GM12878 (cell line): Measurements from ENCODE around the gene MS4A1. TPM values are rescaled to one million over a fixed set of nuclear protein-coding genes. Genes with fewer than 3 reads are reported as not detected.

Experiments
- ATAC-seq: fragments of 200-7000 bp; cut with Tn5 transposase; 3 replicates; pipeline ENCODE4 v1.9.1; 2020; ENCODE audit warnings: mild to moderate bottlenecking, moderate library complexity
- BruUV-seq: library from RNA; stranded (reverse); fragments of 400-500 nt; replicated peaks from 2 replicates; lab custom pipeline; 2021; lab: Mats Ljungman, UMichigan
- CTCF ChIA-PET: fragments of 300-600 bp; sonication (Branson Sonifier 250); formaldehyde crosslinking; extraction: SDS; loops from one replicate; lab custom pipeline; 2021; ENCODE audit warnings: inconsistent platforms; lab: Yijun Ruan, JAX
- POLR2A ChIA-PET: fragments of 350-600 bp; formaldehyde crosslinking; extraction: SDS; loops from one replicate; lab custom pipeline; 2021; ENCODE audit warnings: inconsistent platforms; lab: Charles Lee
- RAD21 ChIA-PET: fragments of 300-600 bp; sonication (Branson Sonifier 250); formaldehyde crosslinking; loops from one replicate; lab custom pipeline; 2023; ENCODE audit warnings: antibody characterized with exemption; ENCODE audit not compliant: unreplicated experiment; lab: Charles Lee
- SMC1A ChIA-PET: fragments of 300-600 bp; sonication (Branson Sonifier 250); formaldehyde crosslinking; loops from one replicate; lab custom pipeline; 2023; ENCODE audit not compliant: unreplicated experiment, uncharacterized antibody; lab: Charles Lee
- DNase-seq: peaks from one replicate; pipeline ENCODE4 v3.0.0-alpha.2; 2011; ENCODE audit warnings: low read depth, low spot score
- FAIRE-seq: peaks from 3 replicates; lab custom pipeline; 2011; peaks lifted over from hg19 to GRCh38; lab: Jason Lieb, UNC
- H2AFZ ChIP-seq: 2 replicates; pipeline ENCODE4 v1.6.0; 2011; ENCODE audit warnings: low read depth, low read length, control low read depth; ENCODE audit not compliant: control insufficient read depth
- H3K27ac ChIP-seq: 2 replicates; pipeline ENCODE4 v1.5.1; 2011; ENCODE audit warnings: control low read depth; ENCODE audit not compliant: control insufficient read depth, insufficient read depth
- H3K27me3 ChIP-seq, 2 experiments: replicated peaks in 1 of 2; 2 replicates each; pipeline versions ENCODE4 v1.6.0 to v1.6.1; 2011; ENCODE audit warnings: low read length in 1 of 2; ENCODE audit not compliant: control insufficient read depth in 2 of 2, insufficient read depth in 2 of 2
- H3K36me3 ChIP-seq, 2 experiments: 2 replicates each; pipeline ENCODE4 v1.5.1; 2011; ENCODE audit warnings: low read length in 1 of 2; ENCODE audit not compliant: control insufficient read depth in 2 of 2, insufficient read depth in 2 of 2
- H3K4me1 ChIP-seq: 2 replicates; pipeline ENCODE4 v1.6.1; 2011; ENCODE audit warnings: mild to moderate bottlenecking, low read length, moderate library complexity, mixed read lengths; ENCODE audit not compliant: control insufficient read depth, insufficient read depth
- H3K4me2 ChIP-seq: 2 replicates; pipeline ENCODE4 v1.6.0; 2011; ENCODE audit warnings: control low read depth; ENCODE audit not compliant: control insufficient read depth, insufficient read depth
- H3K4me3 ChIP-seq: fragments of 200-600 bp; sonication (generic); 2 replicates; pipeline ENCODE4 v1.5.1; 2016
- H3K79me2 ChIP-seq: 2 replicates; pipeline ENCODE4 v1.6.0; 2011; ENCODE audit warnings: low read length; ENCODE audit not compliant: control insufficient read depth, insufficient read depth
- H3K9ac ChIP-seq: 2 replicates; pipeline ENCODE4 v1.8.0; 2011; ENCODE audit warnings: low read length, control low read depth, mixed read lengths; ENCODE audit not compliant: control insufficient read depth, insufficient read depth
- H3K9me3 ChIP-seq: replicated peaks from 3 replicates; pipeline ENCODE4 v1.5.1; 2011; ENCODE audit warnings: mild to moderate bottlenecking, low read length; ENCODE audit not compliant: control insufficient read depth, insufficient read depth
- H4K20me1 ChIP-seq: 2 replicates; pipeline ENCODE4 v1.6.0; 2011; ENCODE audit not compliant: control insufficient read depth, insufficient read depth
- ELK1 ChIP-seq: IDR thresholded peaks from 2 replicates; pipeline ENCODE4 v1.6.1; 2012; ENCODE audit warnings: low read depth, low read length, improper control_type of control experiment
- NFIC ChIP-seq: IDR thresholded peaks from 2 replicates; pipeline ENCODE4 v1.6.1; 2012; ENCODE audit warnings: low read depth, mild to moderate bottlenecking, inconsistent platforms, low read length, moderate library complexity
- PML ChIP-seq: IDR thresholded peaks from 2 replicates; pipeline ENCODE4 v1.6.1; 2012; ENCODE audit warnings: low read length, inconsistent platforms
- RUNX3 ChIP-seq: IDR thresholded peaks from 2 replicates; pipeline ENCODE4 v1.6.1; 2012; ENCODE audit warnings: low read length, inconsistent platforms
- SPI1 ChIP-seq: IDR thresholded peaks from 2 replicates; pipeline ENCODE4 v1.6.1; 2011; ENCODE audit warnings: low read depth, mild to moderate bottlenecking, low read length, moderate library complexity, borderline replicate concordance; ENCODE audit not compliant: insufficient read depth
- WGBS: methylation state at CpG from one replicate; pipeline ENCODE4 v1.1.6; 2016; ENCODE audit warnings: low lambda C conversion rate; ENCODE audit not compliant: insufficient replicate concordance, insufficient coverage; ENCODE audit errors: missing lambda C conversion rate; 5-methylcytosine and 5-hydroxymethylcytosine counted together
- in situ Hi-C: fragments of 300-500 bp; cut with MboI; formaldehyde crosslinking; loops from 9 replicates; pipeline ENCODE4 v1.14.3; 2018; ENCODE audit warnings: mixed read lengths
- intact Hi-C: fragments of 100-400 bp; cut with micrococcal nuclease; formaldehyde crosslinking; loops from one replicate; pipeline ENCODE4 v1.14.2; 2022; ENCODE audit not compliant: unreplicated experiment
- polyA plus RNA-seq, 11 experiments: library from polyadenylated mRNA; depleted of rRNA in 4 of 11; unstranded in 6 of 11; stranded (reverse) in 5 of 11; fragments of >200 nt; fragmentation: Nextera tagmentation in 4 of 11; fragmentation: Illumina TruSeq in 1 of 11; extraction: Ambion mirVana in 4 of 11; extraction: Trizol in 1 of 11; gene quantifications; 1 replicate in 1 of 11; 2 replicates in 10 of 11; pipeline versions ENCODE4 v1.2.1 to v1.2.3, GENCODE V29; 2011 to 2016; ENCODE audit warnings: inconsistent platforms in 2 of 11, missing spikeins in 2 of 11, low read depth in 1 of 11
- total RNA-seq, 4 experiments: library from RNA; depleted of rRNA in 3 of 4; stranded (reverse); fragments of >200 nt in 3 of 4; fragmentation: Illumina TruSeq in 1 of 4; extraction: Trizol in 1 of 4; gene quantifications; 2 replicates each; pipeline versions ENCODE4 v1.2.1 to v1.2.3, GENCODE V29; 2013 to 2021

MS4A1 gene
- total and polyA plus RNA-seq, 10 of the 15 experiments (the other 5 are each of a cell fraction or from before 2014, with no cell fraction given): 329 to 2,106 (median 687) TPM

- H3K27me3 ChIP-seq: no peaks in the 10 kb centered on the region
- in situ Hi-C loops: loop anchor here (10.0 kb wide), 1 partner anchor 605 kb away; no protein-coding TSS in a partner anchor
- no TSS peak for BruUV-seq
Measured at GRCh38 chr11:60459345-60459744, 3.7 kb downstream of the MS4A1 start.

GRCh38 chr11:60468829-60469228, 13.2 kb downstream of the MS4A1 start:
- BruUV-seq: no TSS peak
- Histone ChIP-seq H3K4me2 (no peak overlapping the region), H3K79me2 (peaks cover 9% of the 10 kb centered on the region; the same call in 1 of the 2 replicates), H3K9me3 (no peaks in the 10 kb centered on the region), H2AFZ (no peak overlapping the region), H3K36me3 (peaks cover 9 to 28% of the 10 kb centered on the region in 2 experiments), H3K27ac (no peak overlapping the region), H3K27me3 (no peaks in the 10 kb centered on the region), H3K9ac (no peak overlapping the region), H3K4me1 (no peaks in the 10 kb centered on the region), H3K4me3 (no peak overlapping the region), H4K20me1 (no peaks in the 10 kb centered on the region)
- in situ Hi-C loops (loop anchor here (10.0 kb wide), 1 partner anchor 104 kb away; no protein-coding TSS in a partner anchor), intact Hi-C loops (no loop called here)
- no peak for DNase-seq
- ATAC-seq: no peak
- RAD21 ChIA-PET: interaction anchor here (1.1 to 1.7 kb wide), 4 partner anchors 9 to 106 kb away, joined by 4 to 9 read pairs (median 6); no protein-coding TSS in a partner anchor
- FAIRE-seq: no peak
- CTCF ChIA-PET: interaction anchor here (0.9 to 2.2 kb wide), 5 partner anchors 9 to 107 kb away, joined by 3 to 14 read pairs (median 8); partner anchors contain the start of gene MS4A1
- SMC1A ChIA-PET: interaction anchor here (1.0 to 2.0 kb wide), 3 partner anchors 101 to 159 kb away, joined by 3 to 13 read pairs (median 5); no protein-coding TSS in a partner anchor
- 73% methylated on average over 2 of the region's 2 CpGs for WGBS
- POLR2A ChIA-PET: interaction anchor here (1.0 to 1.4 kb wide), 2 partner anchors 10 to 11 kb away, joined by 3 to 6 read pairs; no protein-coding TSS in a partner anchor
- no peak for TF ChIP-seq ELK1

More at GRCh38 chr11:60459345-60459744, 3.7 kb downstream of the MS4A1 start:
- TF ChIP-seq PML (no peak), SPI1 (peak; percentile 56; the same call in 1 of the 2 replicates), RUNX3 (peak; percentile 70), NFIC (0 out of 2 replicates have a peak, but pooled peaks have one; percentile 6)
- TF ChIP-seq, all 136 proteins: peak for 3
- FAIRE-seq (no peak), ATAC-seq (peak; percentile 9), DNase-seq (no peak)
- no peak overlapping the region for H2AFZ ChIP-seq
- intact Hi-C loops: no loop called here
- ChIA-PET SMC1A (interaction anchor here (0.7 to 9.0 kb wide), 16 partner anchors 11 to 304 kb away, joined by 3 to 298 read pairs (median 4); partner anchors contain the start of gene MS4A7), CTCF (interaction anchor here (0.6 to 7.7 kb wide), 17 partner anchors 9 to 316 kb away, joined by 3 to 190 read pairs (median 8); no protein-coding TSS in a partner anchor), POLR2A (interaction anchor here (0.7 to 3.6 kb wide), 6 partner anchors 9 to 93 kb away, joined by 3 to 13 read pairs (median 6); partner anchors contain the start of gene MS4A7), RAD21 (interaction anchor here (1.0 to 7.4 kb wide), 11 partner anchors 10 to 304 kb away, joined by 3 to 195 read pairs (median 5); partner anchors contain the start of gene MS4A7)
- H3K9me3 ChIP-seq: no peaks in the 10 kb centered on the region
- H3K4me1 ChIP-seq: peaks cover 16% of the 10 kb centered on the region
- WGBS: 5% methylated on average over 1 of the region's 1 CpG
- peak overlapping the region; percentile 61 for H3K27ac ChIP-seq
- peaks cover 13 to 22% of the 10 kb centered on the region in 2 experiments for H3K36me3 ChIP-seq
- peak overlapping the region; percentile 82 for H3K4me2 ChIP-seq
- peak overlapping the region; percentile 75 for H3K4me3 ChIP-seq
- peaks cover 10% of the 10 kb centered on the region for H4K20me1 ChIP-seq
- H3K79me2 ChIP-seq: peaks cover 84% of the 10 kb centered on the region
- H3K9ac ChIP-seq: peak overlapping the region; percentile 66
